Measurements from ENCODE around the gene ARF1.
"Not testable (repeated sequence)": the region's sequence is repeated elsewhere in the genome, so short reads cannot be mapped to it uniquely, and the experiment has no call there.

Gene ARF1

GRCh38 chr1:228109962-228110488, 27.5 kb downstream of the ARF1 start:
- H3K4me3 ChIP-seq (ENCODE audit: low read depth, low read length), result peak overlapping the region; percentile 97
- DNase-seq (ENCODE audit: low read depth), result no peak

- DNase-seq (ENCODE audit: low read depth), result no peak
- H3K4me3 ChIP-seq (ENCODE audit: low read depth, low read length), result no peak overlapping the region
Measured at GRCh38 chr1:228110556-228110955, 28.0 kb downstream of the ARF1 start.

- H3K4me3 ChIP-seq (ENCODE audit: low read depth, low read length); DNase-seq (ENCODE audit: low read depth): not testable (repeated sequence)
Measured at GRCh38 chr1:228111315-228111714, 28.8 kb downstream of the ARF1 start.

- no peak overlapping the region for H3K4me3 ChIP-seq (ENCODE audit: low read depth, low read length)
- DNase-seq (ENCODE audit: low read depth), result no peak
Measured at GRCh38 chr1:228112167-228112566, 29.7 kb downstream of the ARF1 start.

GRCh38 chr1:228112617-228113016, 30.1 kb downstream of the ARF1 start:
- H3K4me3 ChIP-seq (ENCODE audit: low read depth, low read length), result no peak overlapping the region
- DNase-seq (ENCODE audit: low read depth), result no peak

- DNase-seq (ENCODE audit: low read depth), result no peak
- H3K4me3 ChIP-seq (ENCODE audit: low read depth, low read length), result no peak overlapping the region
Measured at GRCh38 chr1:228114827-228115226, 32.3 kb downstream of the ARF1 start.

- no peak for DNase-seq (ENCODE audit: low read depth)
- no peak overlapping the region for H3K4me3 ChIP-seq (ENCODE audit: low read depth, low read length)
Measured at GRCh38 chr1:228117335-228117734, 34.8 kb downstream of the ARF1 start.

GRCh38 chr1:228118040-228118439, 35.5 kb downstream of the ARF1 start:
- no peak overlapping the region for H3K4me3 ChIP-seq (ENCODE audit: low read depth, low read length)
- DNase-seq (ENCODE audit: low read depth), result no peak

GRCh38 chr1:228120351-228120750, 37.8 kb downstream of the ARF1 start:
- DNase-seq (ENCODE audit: low read depth), result no peak

GRCh38 chr1:228120857-228121489, 38.5 kb downstream of the ARF1 start:
- H3K4me3 ChIP-seq (ENCODE audit: low read depth, low read length), result no peak overlapping the region
- no peak for DNase-seq (ENCODE audit: low read depth)

More at GRCh38 chr1:228120351-228120750, 37.8 kb downstream of the ARF1 start:
- no peak overlapping the region for H3K4me3 ChIP-seq (ENCODE audit: low read depth, low read length)

GRCh38 chr1:228122921-228123441, 40.5 kb downstream of the ARF1 start:
- DNase-seq (ENCODE audit: low read depth), result no peak
- no peak overlapping the region for H3K4me3 ChIP-seq (ENCODE audit: low read depth, low read length)

GRCh38 chr1:228123505-228123904, 41.0 kb downstream of the ARF1 start:
- H3K4me3 ChIP-seq (ENCODE audit: low read depth, low read length), result no peak overlapping the region
- no peak for DNase-seq (ENCODE audit: low read depth)

GRCh38 chr1:228125185-228125584, 42.7 kb downstream of the ARF1 start:
- H3K4me3 ChIP-seq (ENCODE audit: low read depth, low read length), result no peak overlapping the region
- no peak for DNase-seq (ENCODE audit: low read depth)

GRCh38 chr1:228131766-228132165, 49.3 kb downstream of the ARF1 start:
- H3K4me3 ChIP-seq (ENCODE audit: low read depth, low read length), result no peak overlapping the region
- DNase-seq (ENCODE audit: low read depth), result no peak

- no peak overlapping the region for H3K4me3 ChIP-seq (ENCODE audit: low read depth, low read length)
- DNase-seq (ENCODE audit: low read depth), result no peak
Measured at GRCh38 chr1:228134591-228134990, 52.1 kb downstream of the ARF1 start.

GRCh38 chr1:228136901-228137300, 54.4 kb downstream of the ARF1 start:
- no peak overlapping the region for H3K4me3 ChIP-seq (ENCODE audit: low read depth, low read length)
- no peak for DNase-seq (ENCODE audit: low read depth)

GRCh38 chr1:228139406-228139930, 57.0 kb downstream of the ARF1 start:
- H3K4me3 ChIP-seq (ENCODE audit: low read depth, low read length), result peak overlapping the region; percentile 96
- no peak for DNase-seq (ENCODE audit: low read depth)

GRCh38 chr1:228139931-228140723, 57.6 kb downstream of the ARF1 start, which contains the start of gene GUK1:
Gene GUK1, plus strand, starts transcription at chr1:228140279. Its CDS starts 24 bp downstream, at chr1:228140303.
- H3K4me3 ChIP-seq (ENCODE audit: low read depth, low read length), result peak within 1 kb of the TSS; percentile 96
- peak; percentile 98 for DNase-seq (ENCODE audit: low read depth)

- peak overlapping the region; percentile 96 for H3K4me3 ChIP-seq (ENCODE audit: low read depth, low read length)
- no peak for DNase-seq (ENCODE audit: low read depth)
Measured at GRCh38 chr1:228140724-228141225, 58.3 kb downstream of the ARF1 start.

Data from skeletal muscle cell (primary cell).